AG09319 (cell line): ENCODE results near the gene RHPN2.
"Not testable (repeated sequence)": the region's sequence is repeated elsewhere in the genome, so short reads cannot be mapped to it uniquely, and the experiment has no call there.

Source experiments
- DNase-seq: peaks from one replicate; pipeline ENCODE4 v3.0.0-alpha.2; 2010; ENCODE audit warnings: low read depth; ENCODE audit errors: extremely low read depth
- TF ChIP-seq, protein P1 (sequence below): IDR thresholded peaks from 2 replicates; pipeline ENCODE4 v1.5.1; 2011; ENCODE audit warnings: low read depth, mild to moderate bottlenecking, inconsistent platforms, low read length, moderate library complexity

The RHPN2 gene

DNA sequence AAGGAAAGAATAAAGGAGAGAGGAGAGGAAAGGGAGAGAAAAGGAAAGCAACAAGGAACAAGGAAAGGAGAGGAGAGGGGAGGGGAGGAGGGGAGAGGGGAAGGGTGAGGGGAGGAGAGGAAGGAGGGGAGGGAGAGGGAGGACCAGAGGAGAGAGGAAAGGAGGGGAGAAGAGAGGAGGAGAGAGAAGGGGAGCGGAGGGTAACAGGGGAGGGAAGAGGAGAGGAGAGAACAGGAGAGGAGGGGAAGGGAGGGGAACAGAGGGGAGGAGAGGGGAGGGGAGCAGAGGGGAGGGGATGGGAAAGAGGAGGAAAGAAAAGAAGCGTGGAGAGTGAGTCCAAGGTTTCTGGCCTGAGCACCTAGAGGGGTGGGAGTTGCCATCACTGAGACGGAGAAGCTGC lies 66.0 kb downstream of the RHPN2 start:
- TF ChIP-seq, protein P1, sequence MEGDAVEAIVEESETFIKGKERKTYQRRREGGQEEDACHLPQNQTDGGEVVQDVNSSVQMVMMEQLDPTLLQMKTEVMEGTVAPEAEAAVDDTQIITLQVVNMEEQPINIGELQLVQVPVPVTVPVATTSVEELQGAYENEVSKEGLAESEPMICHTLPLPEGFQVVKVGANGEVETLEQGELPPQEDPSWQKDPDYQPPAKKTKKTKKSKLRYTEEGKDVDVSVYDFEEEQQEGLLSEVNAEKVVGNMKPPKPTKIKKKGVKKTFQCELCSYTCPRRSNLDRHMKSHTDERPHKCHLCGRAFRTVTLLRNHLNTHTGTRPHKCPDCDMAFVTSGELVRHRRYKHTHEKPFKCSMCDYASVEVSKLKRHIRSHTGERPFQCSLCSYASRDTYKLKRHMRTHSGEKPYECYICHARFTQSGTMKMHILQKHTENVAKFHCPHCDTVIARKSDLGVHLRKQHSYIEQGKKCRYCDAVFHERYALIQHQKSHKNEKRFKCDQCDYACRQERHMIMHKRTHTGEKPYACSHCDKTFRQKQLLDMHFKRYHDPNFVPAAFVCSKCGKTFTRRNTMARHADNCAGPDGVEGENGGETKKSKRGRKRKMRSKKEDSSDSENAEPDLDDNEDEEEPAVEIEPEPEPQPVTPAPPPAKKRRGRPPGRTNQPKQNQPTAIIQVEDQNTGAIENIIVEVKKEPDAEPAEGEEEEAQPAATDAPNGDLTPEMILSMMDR, result no peak
- DNase-seq, result no peak

DNA sequence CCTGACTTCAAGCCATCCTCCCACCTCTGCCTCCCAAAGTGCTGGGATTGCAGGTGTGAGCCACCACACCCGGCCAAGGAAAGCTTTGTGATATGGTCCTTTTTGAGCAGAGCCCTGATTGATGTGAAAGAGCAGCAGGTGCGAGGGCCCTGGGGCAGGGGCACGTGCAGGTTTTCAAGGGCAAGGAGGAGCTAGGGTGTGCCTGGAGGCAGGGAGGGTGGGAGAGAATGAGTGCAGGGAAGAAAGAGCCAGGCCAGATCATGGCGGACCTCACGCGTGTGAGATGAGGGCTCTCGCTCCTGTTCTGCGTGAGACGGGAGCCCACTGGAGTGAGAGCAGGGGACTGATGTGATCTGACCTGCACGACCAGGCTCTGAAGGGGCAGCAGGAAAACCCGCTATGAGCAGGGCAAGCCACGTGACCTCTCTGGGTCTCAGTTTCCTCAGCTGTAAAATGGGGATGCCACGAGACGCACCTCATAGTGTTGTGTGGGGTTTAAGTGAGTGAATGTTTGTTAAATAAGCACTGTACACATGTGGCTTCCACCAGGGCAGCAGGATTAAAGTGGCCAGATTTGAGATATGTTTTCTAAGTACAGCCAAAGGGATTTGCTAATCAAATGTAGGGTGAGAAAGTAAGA lies 66.9 kb downstream of the RHPN2 start:
- TF ChIP-seq, protein P1, result no peak
- DNase-seq, result no peak

DNA sequence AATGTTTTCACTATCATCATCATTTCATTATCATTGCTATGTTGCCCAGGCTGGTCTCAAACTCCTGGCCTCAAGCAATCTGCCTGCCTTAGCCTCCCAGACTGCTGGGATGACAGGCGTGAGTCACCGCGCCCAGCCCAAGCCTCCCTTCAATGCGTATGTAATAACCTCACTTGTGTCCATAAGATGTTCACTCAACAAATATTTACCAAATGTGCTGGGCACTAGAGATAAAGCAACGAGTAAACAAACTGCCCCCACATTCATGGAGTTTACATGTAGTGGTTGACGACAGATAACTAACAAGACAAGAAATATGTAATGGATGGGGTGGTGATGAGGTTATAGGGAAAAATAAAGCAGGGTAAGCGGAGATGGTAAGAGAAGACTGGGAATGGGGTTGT lies 67.6 kb downstream of the RHPN2 start:
- DNase-seq, result not testable (repeated sequence)

DNA sequence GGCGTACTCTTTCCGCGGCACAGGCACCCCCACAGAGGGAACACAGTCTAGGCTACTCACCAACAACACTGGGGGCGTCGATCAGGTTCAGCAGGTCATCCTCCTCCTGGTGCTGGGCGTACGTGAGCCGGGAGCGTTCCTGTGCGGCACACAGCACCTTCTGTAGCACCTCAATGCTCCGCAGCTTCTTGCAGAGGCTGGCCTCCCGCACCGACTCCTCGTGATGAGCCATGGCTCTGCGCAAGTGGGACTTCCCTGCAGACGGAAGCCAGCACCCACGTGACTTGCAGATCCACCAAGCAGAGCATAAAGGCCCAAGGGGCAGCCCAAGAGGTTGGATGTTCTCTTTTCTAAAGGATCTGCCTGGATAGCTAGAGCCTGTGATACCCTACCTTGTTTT lies 68.7 kb downstream of the RHPN2 start:
- not testable (repeated sequence) for DNase-seq

DNA sequence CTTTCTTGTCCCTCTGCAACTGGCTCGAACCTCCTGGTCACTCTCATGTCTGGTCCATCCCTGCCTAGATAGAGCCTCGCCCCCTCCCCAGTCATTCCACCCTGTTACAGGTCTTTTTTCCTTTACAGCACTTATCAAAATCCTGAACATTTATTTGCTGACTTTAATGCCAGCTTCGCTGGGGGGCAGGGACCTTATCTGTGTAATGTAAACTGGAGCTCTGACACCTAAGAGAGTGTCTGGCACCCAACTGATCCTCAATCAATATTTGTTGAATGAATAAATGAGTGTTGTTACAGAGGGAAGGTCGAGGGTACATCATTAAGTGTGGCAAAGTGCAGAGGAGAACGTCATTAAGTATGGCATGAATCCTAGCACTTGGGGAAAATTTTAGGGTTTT lies 76.0 kb downstream of the RHPN2 start:
- TF ChIP-seq, protein P1, result no peak
- no peak for DNase-seq

DNA sequence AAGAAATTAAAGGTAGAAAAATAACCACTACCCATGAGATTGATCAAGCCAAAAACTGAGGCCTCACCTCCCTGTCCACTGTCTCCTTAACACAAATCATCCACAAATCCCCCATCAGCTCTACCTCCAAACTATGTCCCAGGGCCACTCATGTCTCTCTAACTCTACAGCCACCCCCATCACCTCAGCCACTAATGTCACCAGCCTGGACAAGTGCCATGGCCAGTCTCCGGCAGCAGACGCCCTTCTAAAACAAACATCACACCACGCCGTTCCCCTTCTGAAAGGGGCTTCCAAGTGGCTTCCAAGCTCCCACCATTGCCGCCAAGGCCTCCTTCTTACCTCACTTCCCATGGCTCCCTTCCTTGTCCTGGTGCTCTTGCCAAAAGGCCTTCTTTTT lies 76.4 kb downstream of the RHPN2 start:
- not testable (repeated sequence) for DNase-seq

DNA sequence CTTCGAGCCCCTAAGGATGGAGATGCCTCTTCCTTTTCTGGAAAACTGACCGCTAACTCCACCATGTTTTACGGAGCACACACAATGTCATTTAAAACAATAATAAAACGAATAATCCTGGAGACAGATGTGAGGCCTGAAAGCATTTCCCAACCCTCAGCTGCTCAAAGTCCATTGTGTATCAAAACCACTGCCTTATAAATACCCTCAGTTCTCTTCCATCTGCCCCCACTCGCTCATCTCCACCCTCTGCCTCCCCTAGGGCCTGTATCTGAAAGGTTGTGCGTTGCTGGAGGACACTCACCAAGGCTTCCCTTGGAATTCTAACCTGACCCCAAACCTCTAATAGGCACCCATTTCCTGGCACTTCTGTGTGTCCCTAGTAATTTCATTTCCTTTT lies 82.2 kb downstream of the RHPN2 start:
- not testable (repeated sequence) for DNase-seq

DNA sequence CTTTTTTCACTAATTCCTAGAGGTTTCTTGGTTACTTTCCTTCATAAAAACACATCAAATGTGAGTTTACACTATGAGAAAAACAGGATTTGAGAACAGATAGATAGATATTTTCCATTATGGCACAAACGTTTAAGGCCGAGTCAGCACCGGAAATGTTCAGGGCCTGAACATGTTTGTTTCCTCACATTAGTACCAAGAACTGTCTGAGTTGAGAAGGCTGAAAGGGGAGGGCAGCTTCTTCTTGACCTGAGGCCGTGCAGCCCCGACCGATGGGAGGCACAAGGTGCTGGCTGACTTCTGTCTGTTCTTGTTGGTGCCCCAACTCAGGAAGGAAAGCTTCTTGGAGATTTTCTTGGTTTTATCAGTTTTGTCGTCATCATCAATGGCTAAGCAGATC lies 84.9 kb downstream of the RHPN2 start:
- not testable (repeated sequence) for DNase-seq

DNA sequence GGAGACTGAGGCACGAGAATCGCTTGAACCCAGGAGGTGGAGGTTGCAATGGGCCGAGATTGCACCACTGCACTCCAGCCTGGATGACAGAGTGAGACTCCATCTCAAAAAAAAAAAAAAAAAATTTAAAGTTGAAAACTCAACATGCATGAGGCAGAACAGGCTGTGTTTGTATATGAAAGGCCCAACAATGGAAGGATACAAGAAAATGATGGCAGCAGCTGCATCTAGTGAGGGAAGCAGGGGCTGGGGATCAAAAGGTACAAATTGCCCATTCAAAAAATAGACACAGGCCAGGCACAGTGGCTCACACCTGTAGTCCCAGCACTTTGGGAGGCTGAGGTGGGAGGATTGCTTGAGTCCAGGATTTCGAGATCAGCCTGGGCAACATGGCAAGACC lies 86.9 kb downstream of the RHPN2 start:
- DNase-seq, result not testable (repeated sequence)

DNA sequence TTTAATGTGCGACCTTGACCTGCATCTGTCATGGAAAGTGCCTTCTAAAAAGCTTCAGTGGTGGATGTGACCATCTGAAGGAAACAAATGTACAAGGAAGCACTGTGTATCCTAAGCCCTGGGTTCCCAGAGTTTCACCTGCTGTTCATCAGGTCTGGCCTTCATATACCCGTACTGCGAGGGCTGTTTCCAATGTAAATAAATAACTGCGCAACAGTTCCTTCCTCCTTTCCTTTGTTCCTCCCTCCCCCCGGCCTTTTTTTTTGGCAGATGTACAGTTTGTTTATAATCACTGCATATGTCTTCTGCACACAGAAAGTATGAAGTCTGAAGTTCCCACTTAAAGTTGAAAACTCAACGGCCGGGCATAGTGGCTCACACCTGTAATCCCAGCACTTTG lies 87.4 kb downstream of the RHPN2 start:
- TF ChIP-seq, protein P1, result no peak
- no peak for DNase-seq

DNA sequence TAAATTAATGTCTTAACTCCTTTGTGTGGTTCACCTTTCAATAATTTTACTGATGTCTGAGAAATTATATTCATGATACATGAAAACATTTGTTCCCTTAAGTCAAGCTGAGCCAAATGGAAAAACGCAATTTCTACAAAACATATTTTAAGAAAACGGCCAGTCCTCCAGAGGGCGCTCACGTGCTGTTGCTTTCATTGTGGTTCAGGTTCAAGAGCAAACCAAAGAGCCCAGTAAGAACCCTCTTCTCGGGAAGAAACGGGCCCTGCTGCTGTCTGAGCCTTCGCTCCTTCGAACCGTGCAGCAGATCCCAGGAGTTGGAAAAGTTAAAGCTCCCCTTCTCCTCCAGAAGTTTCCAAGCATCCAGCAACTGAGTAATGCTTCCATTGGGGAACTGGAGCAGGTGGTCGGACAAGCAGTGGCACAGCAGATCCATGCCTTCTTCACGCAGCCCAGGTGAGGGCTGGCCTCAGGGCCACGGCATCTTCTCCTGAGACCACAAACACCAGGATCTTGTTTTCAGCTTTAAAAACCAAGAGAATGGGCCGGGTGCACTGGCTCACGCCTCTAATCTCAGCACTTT lies 88.4 kb downstream of the RHPN2 start:
- DNase-seq, result peak; percentile 25
- TF ChIP-seq, protein P1, result peak; percentile 81
